HepG2 (cell line): ENCODE measurements around the gene PROCR. TPM values are rescaled to one million over a fixed set of nuclear protein-coding genes. Genes with fewer than 3 reads are reported as not detected.

ENCODE experiments used
- EP300 ChIP-seq, 3 experiments: sonication (generic) in 1 of 3; formaldehyde crosslinking in 1 of 3; IDR thresholded peaks; 2 replicates each; pipeline versions ENCODE4 v1.5.1 to v1.6.1; 2011 to 2020; ENCODE audit warnings: low read depth in 2 of 3, low read length in 2 of 3, borderline replicate concordance in 1 of 3, improper control_type of control experiment in 1 of 3, mild to moderate bottlenecking in 1 of 3, missing genetic modification reagents in 1 of 3, moderate library complexity in 1 of 3
- FOXK2 ChIP-seq: fragments of 450-650 bp; IDR thresholded peaks from 2 replicates; pipeline ENCODE4 v1.6.1; 2016
- HOXA3 ChIP-seq: sonication (generic); formaldehyde crosslinking; IDR thresholded peaks from 2 replicates; pipeline ENCODE4 v1.5.0; 2020; ENCODE audit warnings: missing genetic modification reagents
- MXD4 ChIP-seq: IDR thresholded peaks from 2 replicates; pipeline ENCODE4 v1.6.1; 2016; ENCODE audit warnings: mild to moderate bottlenecking, missing biosample characterization, missing genetic modification reagents
- NCOR1 ChIP-seq: fragments of 200-600 bp; sonication (generic); IDR thresholded peaks from 2 replicates; pipeline ENCODE4 v1.7.0; 2017; ENCODE audit warnings: antibody characterized with exemption, low read length, borderline replicate concordance
- PAX8 ChIP-seq: sonication (generic); formaldehyde crosslinking; IDR thresholded peaks from 2 replicates; pipeline ENCODE4 v1.8.0; 2022; ENCODE audit warnings: mild to moderate bottlenecking, missing genetic modification reagents, borderline replicate concordance
- PHF20 ChIP-seq: sonication (generic); formaldehyde crosslinking; IDR thresholded peaks from 2 replicates; pipeline ENCODE4 v1.5.0; 2020; ENCODE audit warnings: mild to moderate bottlenecking, missing genetic modification reagents
- PHF21A ChIP-seq: sonication (generic); formaldehyde crosslinking; IDR thresholded peaks from 2 replicates; pipeline ENCODE4 v1.5.0; 2020; ENCODE audit warnings: mild to moderate bottlenecking, missing genetic modification reagents
- PHF5A ChIP-seq: IDR thresholded peaks from one replicate; pipeline ENCODE4 v1.6.1; 2018; ENCODE audit warnings: low read depth, missing genetic modification reagents; ENCODE audit not compliant: unreplicated experiment
- SALL1 ChIP-seq: sonication (generic); formaldehyde crosslinking; IDR thresholded peaks from 2 replicates; pipeline ENCODE4 v1.8.0; 2022; ENCODE audit warnings: mild to moderate bottlenecking, missing genetic modification reagents
- SALL2 ChIP-seq: sonication (generic); formaldehyde crosslinking; IDR thresholded peaks from 2 replicates; pipeline ENCODE4 v1.8.1; 2023; ENCODE audit warnings: mild to moderate bottlenecking, missing genetic modification reagents, inconsistent platforms
- SMAD3 ChIP-seq: sonication (generic); formaldehyde crosslinking; IDR thresholded peaks from 2 replicates; pipeline ENCODE4 v1.4.0; 2020; ENCODE audit warnings: missing genetic modification reagents
- THAP11 ChIP-seq: IDR thresholded peaks from 2 replicates; pipeline ENCODE4 v1.6.1; 2016; ENCODE audit warnings: missing biosample characterization, missing genetic modification reagents
- ZBTB20 ChIP-seq: sonication (generic); formaldehyde crosslinking; IDR thresholded peaks from 2 replicates; pipeline ENCODE4 v1.8.1; 2023; ENCODE audit warnings: missing genetic modification reagents, low read depth, mild to moderate bottlenecking, borderline replicate concordance
- ZBTB44 ChIP-seq: sonication (generic); formaldehyde crosslinking; IDR thresholded peaks from 2 replicates; pipeline ENCODE4 v1.4.0; 2020; ENCODE audit warnings: missing genetic modification reagents
- ZFP62 ChIP-seq: sonication (generic); formaldehyde crosslinking; IDR thresholded peaks from 2 replicates; pipeline ENCODE4 v1.4.0; 2020; ENCODE audit warnings: missing genetic modification reagents
- ZFP90 ChIP-seq: sonication (generic); formaldehyde crosslinking; IDR thresholded peaks from 2 replicates; pipeline ENCODE4 v1.8.0; 2022; ENCODE audit warnings: missing genetic modification reagents, mild to moderate bottlenecking, inconsistent platforms, borderline replicate concordance
- ZNF230 ChIP-seq: sonication (generic); formaldehyde crosslinking; IDR thresholded peaks from 2 replicates; pipeline ENCODE4 v1.4.0; 2020; ENCODE audit warnings: mild to moderate bottlenecking, missing genetic modification reagents
- ZNF704 ChIP-seq: sonication (generic); formaldehyde crosslinking; IDR thresholded peaks from 2 replicates; pipeline ENCODE4 v1.8.1; 2023; ENCODE audit warnings: mild to moderate bottlenecking, inconsistent platforms, moderate library complexity, missing genetic modification reagents, borderline replicate concordance
- ZSCAN22 ChIP-seq: sonication (generic); formaldehyde crosslinking; IDR thresholded peaks from 2 replicates; pipeline ENCODE4 v1.4.0; 2020; ENCODE audit warnings: mild to moderate bottlenecking, missing genetic modification reagents
- polyA plus RNA-seq, 8 experiments: library from polyadenylated mRNA; depleted of rRNA in 3 of 8; stranded (reverse) in 7 of 8; unstranded in 1 of 8; fragments of >200 nt; fragmentation: Illumina TruSeq in 4 of 8; extraction: Trizol in 4 of 8; gene quantifications; 2 replicates each; pipeline versions ENCODE4 v1.2.1 to v1.2.3, GENCODE V29; 2011 to 2016; ENCODE audit warnings: low read depth in 4 of 8, missing spikeins in 1 of 8, mixed read lengths in 1 of 8; ENCODE audit not compliant: insufficient read depth in 1 of 8
- total RNA-seq, 5 experiments: library from RNA; depleted of rRNA; stranded (reverse); fragments of >200 nt; fragmentation: Illumina TruSeq; extraction: Trizol; gene quantifications; 2 replicates each; pipeline ENCODE4 v1.2.3, GENCODE V29; 2016; ENCODE audit warnings: low read depth in 1 of 5
- TF ChIP-seq, protein P1 (sequence below): sonication (generic); formaldehyde crosslinking; IDR thresholded peaks from 2 replicates; pipeline ENCODE4 v1.4.0; 2020; ENCODE audit warnings: missing genetic modification reagents
- TF ChIP-seq, protein P2 (sequence below): sonication (generic); formaldehyde crosslinking; IDR thresholded peaks from 2 replicates; pipeline ENCODE4 v1.4.0; 2020; ENCODE audit warnings: missing genetic modification reagents
- TF ChIP-seq, protein P3 (sequence below): IDR thresholded peaks from 2 replicates; pipeline ENCODE4 v1.6.1; 2016; ENCODE audit warnings: low read depth, control low read depth

The PROCR gene
- total and polyA plus RNA-seq, 2 of the 13 experiments (the other 11 are each of a cell fraction or from before 2014, with no cell fraction given): 1.4 to 1.7 TPM

- TF ChIP-seq, protein P1, sequence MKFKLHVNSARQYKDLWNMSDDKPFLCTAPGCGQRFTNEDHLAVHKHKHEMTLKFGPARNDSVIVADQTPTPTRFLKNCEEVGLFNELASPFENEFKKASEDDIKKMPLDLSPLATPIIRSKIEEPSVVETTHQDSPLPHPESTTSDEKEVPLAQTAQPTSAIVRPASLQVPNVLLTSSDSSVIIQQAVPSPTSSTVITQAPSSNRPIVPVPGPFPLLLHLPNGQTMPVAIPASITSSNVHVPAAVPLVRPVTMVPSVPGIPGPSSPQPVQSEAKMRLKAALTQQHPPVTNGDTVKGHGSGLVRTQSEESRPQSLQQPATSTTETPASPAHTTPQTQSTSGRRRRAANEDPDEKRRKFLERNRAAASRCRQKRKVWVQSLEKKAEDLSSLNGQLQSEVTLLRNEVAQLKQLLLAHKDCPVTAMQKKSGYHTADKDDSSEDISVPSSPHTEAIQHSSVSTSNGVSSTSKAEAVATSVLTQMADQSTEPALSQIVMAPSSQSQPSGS (CRISPR knock-in tag): peak; percentile 78
- TF ChIP-seq ZBTB20 (CRISPR knock-in tag) (peak; percentile 23; the same call in 1 of the 2 replicates), ZNF230 (CRISPR knock-in tag) (no peak), ZFP62 (CRISPR knock-in tag) (no peak), SMAD3 (CRISPR knock-in tag) (peak; percentile 84; the same call in 1 of the 2 replicates), THAP11 (CRISPR knock-in tag) (peak; percentile 85), ZNF704 (CRISPR knock-in tag) (0 out of 2 replicates have a peak, but pooled peaks have one; percentile 71), SALL2 (CRISPR knock-in tag) (0 out of 2 replicates have a peak, but pooled peaks have one; percentile 62), FOXK2 (no peak), PHF5A (CRISPR knock-in tag) (peak; percentile 76), PAX8 (CRISPR knock-in tag) (0 out of 2 replicates have a peak, but pooled peaks have one; percentile 76), EP300 (IDR thresholded peaks at IDR 0.05; ENCODE audit: low read depth in 2 of 2, low read length in 2 of 2) (peak; percentile 24 to 31; a peak in 2 of 4 replicates), EP300 (CRISPR knock-in tag; IDR thresholded peaks at IDR 0.05; ENCODE audit: borderline replicate concordance) (peak; percentile 83), PHF20 (CRISPR knock-in tag) (peak; percentile 70), HOXA3 (CRISPR knock-in tag) (peak; percentile 91), ZBTB44 (CRISPR knock-in tag) (peak; percentile 70; the same call in 1 of the 2 replicates), MXD4 (CRISPR knock-in tag) (peak; percentile 92), SALL1 (CRISPR knock-in tag) (peak; percentile 98), NCOR1 (peak; percentile 63; the same call in 1 of the 2 replicates), PHF21A (no peak), ZFP90 (CRISPR knock-in tag) (0 out of 2 replicates have a peak, but pooled peaks have one; percentile 58), ZSCAN22 (CRISPR knock-in tag) (no peak)
- TF ChIP-seq, protein P2, sequence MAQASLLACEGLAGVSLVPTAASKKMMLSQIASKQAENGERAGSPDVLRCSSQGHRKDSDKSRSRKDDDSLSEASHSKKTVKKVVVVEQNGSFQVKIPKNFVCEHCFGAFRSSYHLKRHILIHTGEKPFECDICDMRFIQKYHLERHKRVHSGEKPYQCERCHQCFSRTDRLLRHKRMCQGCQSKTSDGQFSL: 0 out of 2 replicates have a peak, but pooled peaks have one; percentile 55
- TF ChIP-seq, protein P3, sequence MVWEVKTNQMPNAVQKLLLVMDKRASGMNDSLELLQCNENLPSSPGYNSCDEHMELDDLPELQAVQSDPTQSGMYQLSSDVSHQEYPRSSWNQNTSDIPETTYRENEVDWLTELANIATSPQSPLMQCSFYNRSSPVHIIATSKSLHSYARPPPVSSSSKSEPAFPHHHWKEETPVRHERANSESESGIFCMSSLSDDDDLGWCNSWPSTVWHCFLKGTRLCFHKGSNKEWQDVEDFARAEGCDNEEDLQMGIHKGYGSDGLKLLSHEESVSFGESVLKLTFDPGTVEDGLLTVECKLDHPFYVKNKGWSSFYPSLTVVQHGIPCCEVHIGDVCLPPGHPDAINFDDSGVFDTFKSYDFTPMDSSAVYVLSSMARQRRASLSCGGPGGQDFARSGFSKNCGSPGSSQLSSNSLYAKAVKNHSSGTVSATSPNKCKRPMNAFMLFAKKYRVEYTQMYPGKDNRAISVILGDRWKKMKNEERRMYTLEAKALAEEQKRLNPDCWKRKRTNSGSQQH: peak; percentile 82; the same call in 1 of the 2 replicates
Measured at GRCh38 chr20:35174458-35175216, 2.8 kb downstream of the PROCR start (continued).
